NB4 (cell line): ENCODE results near the gene NOTUM.

ENCODE experiments used
- POLR2A ChIP-seq: IDR thresholded peaks from 2 replicates; pipeline ENCODE4 v1.6.1; 2011; ENCODE audit warnings: mild to moderate bottlenecking; ENCODE audit not compliant: insufficient read length; ENCODE audit errors: extremely low read depth
- TF ChIP-seq, protein P1 (sequence below): IDR thresholded peaks from one replicate; pipeline ENCODE4 v1.5.1; 2012; ENCODE audit warnings: low read depth, low read length

DNA sequence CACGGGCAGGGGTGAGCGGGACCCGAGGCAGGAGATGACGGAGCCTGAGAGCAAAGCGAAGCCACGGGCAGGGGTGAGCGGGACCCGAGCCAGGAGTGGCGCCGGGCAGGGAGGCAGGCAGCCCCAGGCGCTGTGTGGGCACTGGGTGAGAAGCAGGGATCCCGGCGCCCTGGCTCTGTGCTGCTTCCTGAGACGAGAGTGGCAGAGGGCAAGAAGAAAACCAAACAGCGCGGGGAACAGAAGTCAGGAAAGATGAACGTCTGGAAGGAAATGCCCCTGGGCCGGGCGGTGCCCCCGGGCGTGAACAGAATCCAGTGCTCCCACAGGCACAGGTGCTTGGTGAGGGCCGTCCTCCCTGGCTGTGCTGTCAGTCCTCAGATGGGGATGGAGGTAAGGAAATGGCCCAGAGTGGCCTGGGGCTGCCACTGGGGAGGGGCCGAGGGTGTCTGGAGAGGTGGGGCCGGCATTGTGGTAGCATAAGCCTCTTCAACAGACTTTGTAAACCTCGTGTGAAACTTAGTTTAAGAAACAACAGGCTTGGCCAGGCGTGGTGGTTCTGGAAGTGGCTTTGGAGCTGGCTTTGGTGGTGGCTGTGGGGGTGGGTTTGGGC lies 26.3 kb upstream of the NOTUM start:
- TF ChIP-seq, protein P1, sequence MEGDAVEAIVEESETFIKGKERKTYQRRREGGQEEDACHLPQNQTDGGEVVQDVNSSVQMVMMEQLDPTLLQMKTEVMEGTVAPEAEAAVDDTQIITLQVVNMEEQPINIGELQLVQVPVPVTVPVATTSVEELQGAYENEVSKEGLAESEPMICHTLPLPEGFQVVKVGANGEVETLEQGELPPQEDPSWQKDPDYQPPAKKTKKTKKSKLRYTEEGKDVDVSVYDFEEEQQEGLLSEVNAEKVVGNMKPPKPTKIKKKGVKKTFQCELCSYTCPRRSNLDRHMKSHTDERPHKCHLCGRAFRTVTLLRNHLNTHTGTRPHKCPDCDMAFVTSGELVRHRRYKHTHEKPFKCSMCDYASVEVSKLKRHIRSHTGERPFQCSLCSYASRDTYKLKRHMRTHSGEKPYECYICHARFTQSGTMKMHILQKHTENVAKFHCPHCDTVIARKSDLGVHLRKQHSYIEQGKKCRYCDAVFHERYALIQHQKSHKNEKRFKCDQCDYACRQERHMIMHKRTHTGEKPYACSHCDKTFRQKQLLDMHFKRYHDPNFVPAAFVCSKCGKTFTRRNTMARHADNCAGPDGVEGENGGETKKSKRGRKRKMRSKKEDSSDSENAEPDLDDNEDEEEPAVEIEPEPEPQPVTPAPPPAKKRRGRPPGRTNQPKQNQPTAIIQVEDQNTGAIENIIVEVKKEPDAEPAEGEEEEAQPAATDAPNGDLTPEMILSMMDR, result no peak
- TF ChIP-seq POLR2A, result no peak
